BE2C (cell line): ENCODE results near the gene RHBG.

Experiments used
- DNase-seq: peaks from one replicate; pipeline ENCODE4 v3.0.0-alpha.2; 2020
- H3K27me3 ChIP-seq: fragments of 250-450 bp; sonication (Bioruptor Pico); 2 replicates; pipeline ENCODE4 v1.5.1; 2020; ENCODE audit warnings: mild to moderate bottlenecking
- H3K36me3 ChIP-seq: fragments of 250-450 bp; sonication (Bioruptor Pico); 2 replicates; pipeline ENCODE4 v1.5.1; 2020; ENCODE audit warnings: mild to moderate bottlenecking
- H3K4me1 ChIP-seq: fragments of 250-450 bp; sonication (Bioruptor Pico); 2 replicates; pipeline ENCODE4 v1.5.1; 2020
- H3K4me3 ChIP-seq: 2 replicates; pipeline ENCODE4 v1.5.1; 2011; ENCODE audit warnings: low read depth, low read length
- H3K9me3 ChIP-seq: fragments of 250-450 bp; sonication (Bioruptor Pico); 2 replicates; pipeline ENCODE4 v1.5.1; 2020
- TF ChIP-seq, protein P1 (sequence below): IDR thresholded peaks from 2 replicates; pipeline ENCODE4 v1.5.1; 2012; ENCODE audit warnings: mild to moderate bottlenecking, low read depth, low read length

The RHBG gene

DNA sequence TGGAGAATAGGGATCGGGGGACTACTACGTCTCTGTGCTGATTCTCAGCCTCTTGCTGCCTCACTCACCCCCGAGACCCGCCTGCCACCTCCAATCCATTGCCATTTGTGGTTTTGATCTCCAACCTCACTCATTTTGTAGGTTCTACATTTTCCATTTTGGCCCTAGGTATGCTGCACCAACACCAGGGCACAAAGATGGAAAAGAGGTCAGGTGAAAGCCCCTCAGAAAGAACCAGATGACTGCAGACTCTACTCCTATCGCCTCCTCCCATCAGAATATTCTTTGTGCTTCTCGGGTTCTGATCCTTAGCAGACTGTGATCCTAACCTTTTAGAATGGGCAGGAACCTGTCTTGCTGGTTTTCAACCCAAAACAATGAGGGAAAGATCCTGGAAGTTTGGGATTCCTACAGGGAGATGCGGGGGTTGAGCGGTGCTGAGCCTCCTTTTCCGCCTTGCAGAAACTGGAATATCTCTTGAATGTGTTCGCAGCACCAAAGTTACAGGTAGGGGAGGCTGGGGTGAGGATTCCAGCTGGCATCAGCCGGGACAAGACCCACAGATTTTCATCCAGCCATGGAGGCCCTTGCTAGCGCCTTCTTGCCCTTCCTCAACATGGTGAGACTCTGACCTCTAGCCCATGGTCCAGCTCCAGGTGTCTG, 53.1 kb downstream of the RHBG start:
- Histone ChIP-seq H3K36me3 (no peaks in the 10 kb centered on the region), H3K27me3 (peaks cover 11% of the 10 kb centered on the region), H3K9me3 (no peaks in the 10 kb centered on the region), H3K4me1 (no peaks in the 10 kb centered on the region), H3K4me3 (peak overlapping the region; percentile 46)
- no peak for DNase-seq
- TF ChIP-seq, protein P1, sequence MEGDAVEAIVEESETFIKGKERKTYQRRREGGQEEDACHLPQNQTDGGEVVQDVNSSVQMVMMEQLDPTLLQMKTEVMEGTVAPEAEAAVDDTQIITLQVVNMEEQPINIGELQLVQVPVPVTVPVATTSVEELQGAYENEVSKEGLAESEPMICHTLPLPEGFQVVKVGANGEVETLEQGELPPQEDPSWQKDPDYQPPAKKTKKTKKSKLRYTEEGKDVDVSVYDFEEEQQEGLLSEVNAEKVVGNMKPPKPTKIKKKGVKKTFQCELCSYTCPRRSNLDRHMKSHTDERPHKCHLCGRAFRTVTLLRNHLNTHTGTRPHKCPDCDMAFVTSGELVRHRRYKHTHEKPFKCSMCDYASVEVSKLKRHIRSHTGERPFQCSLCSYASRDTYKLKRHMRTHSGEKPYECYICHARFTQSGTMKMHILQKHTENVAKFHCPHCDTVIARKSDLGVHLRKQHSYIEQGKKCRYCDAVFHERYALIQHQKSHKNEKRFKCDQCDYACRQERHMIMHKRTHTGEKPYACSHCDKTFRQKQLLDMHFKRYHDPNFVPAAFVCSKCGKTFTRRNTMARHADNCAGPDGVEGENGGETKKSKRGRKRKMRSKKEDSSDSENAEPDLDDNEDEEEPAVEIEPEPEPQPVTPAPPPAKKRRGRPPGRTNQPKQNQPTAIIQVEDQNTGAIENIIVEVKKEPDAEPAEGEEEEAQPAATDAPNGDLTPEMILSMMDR = no peak

DNA sequence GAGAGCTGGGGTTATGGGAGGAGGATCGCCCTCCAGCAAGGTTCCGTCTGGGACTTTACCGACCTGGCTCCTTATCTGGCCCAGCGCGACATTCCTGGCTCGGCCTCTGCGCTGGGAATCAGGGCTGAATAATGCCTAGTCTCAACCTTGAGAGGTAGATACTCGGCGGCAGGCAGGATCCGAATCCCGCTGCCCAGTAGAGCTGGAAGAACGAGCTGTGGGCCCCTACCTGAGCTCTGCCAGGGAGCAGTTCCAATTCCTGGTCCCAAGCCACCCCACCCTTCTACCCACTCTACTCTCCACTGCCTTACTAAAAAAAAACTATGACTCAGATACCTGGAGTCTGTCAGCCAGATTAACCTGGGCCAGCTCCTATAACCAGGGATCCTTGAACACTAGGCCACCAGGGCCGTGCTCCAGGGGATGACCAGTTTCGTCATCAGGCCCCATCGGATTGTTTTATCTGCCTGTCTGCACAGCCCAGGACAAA, 53.6 kb downstream of the RHBG start:
- Histone ChIP-seq H3K4me3 (no peak overlapping the region), H3K27me3 (peaks cover 11% of the 10 kb centered on the region), H3K36me3 (no peaks in the 10 kb centered on the region), H3K4me1 (no peaks in the 10 kb centered on the region), H3K9me3 (no peaks in the 10 kb centered on the region)
- no peak for DNase-seq
- TF ChIP-seq, protein P1 = no peak

DNA sequence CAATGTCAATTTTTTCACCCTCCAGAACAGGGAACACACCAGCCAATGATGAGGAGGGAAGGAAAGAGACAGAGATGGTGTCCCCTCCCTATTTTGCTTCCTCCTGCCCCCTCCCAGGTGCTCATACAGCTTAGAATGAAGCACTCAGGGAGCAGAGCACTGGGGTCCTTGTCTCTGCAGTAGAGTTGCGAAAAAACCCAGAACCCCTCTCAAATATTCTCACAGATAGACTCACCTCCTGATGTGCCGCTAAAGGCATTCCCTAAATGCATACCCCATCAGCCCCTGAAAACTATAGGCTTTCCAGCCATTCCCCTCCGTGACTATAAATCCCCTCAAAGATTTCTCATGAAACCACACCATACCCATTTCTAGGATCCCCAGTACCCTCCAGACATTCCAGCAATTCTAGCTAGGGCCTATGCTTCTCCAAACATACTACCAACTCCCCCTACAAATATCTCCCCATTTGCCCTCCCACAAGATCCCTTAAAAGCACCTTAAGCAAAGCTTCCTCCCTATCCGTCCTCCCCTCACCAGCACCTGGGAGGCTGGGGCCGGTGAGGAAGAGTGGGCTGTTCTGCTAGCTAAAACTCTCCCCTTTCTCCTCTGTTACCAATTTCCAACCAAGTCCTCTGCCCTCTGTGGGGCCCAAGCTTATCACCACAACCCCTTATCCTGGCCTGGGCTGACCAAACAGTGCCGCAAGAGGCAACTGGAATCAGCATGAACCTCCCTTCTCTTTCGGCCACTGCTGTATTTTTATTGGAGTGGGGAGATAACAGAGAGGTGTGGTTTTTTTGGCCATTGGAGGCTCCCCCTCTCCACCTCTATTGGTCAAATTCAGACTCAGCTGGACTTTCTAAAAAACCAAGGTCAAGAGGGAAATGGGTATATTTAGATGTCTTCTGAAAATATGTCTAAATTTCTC, 54.7 kb downstream of the RHBG start:
- Histone ChIP-seq H3K9me3 (no peaks in the 10 kb centered on the region), H3K4me1 (no peaks in the 10 kb centered on the region), H3K27me3 (peaks cover 11% of the 10 kb centered on the region), H3K4me3 (no peak overlapping the region), H3K36me3 (no peaks in the 10 kb centered on the region)
- TF ChIP-seq, protein P1 = no peak
- no peak for DNase-seq

DNA sequence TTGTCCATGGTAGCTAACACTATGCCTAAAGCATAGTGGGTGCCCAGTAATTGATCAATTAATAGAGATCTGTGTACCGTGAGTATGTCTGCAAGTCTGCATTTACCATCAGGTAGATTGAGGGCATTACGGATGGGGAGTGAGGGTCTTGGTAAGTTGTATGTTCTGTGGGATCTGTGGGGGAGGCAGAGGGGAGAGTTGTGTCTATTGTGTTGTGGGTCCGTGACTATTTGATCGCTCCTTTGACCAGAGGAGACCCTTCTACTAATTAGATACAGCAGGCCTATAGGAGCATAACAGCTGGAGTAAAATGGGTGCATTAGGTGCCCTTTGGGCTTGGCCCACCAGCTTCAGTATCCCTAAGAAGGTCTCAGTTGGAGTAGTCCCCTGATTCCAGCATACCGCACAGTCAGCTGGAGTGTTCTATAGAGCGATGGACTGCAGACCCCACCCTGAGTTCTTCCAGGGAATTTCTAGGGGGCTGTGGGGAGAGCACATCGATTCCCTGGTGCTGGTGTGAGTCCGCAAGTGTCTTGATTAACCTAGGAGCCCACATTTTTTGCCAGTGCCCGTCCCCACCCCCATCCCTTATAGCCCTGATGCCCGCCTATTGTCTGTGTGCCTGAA, 55.9 kb downstream of the RHBG start:
- Histone ChIP-seq H3K36me3 (no peaks in the 10 kb centered on the region), H3K9me3 (no peaks in the 10 kb centered on the region), H3K4me1 (no peaks in the 10 kb centered on the region), H3K4me3 (no peak overlapping the region), H3K27me3 (peaks cover 11% of the 10 kb centered on the region)
- no peak for DNase-seq
- TF ChIP-seq, protein P1 = no peak

DNA sequence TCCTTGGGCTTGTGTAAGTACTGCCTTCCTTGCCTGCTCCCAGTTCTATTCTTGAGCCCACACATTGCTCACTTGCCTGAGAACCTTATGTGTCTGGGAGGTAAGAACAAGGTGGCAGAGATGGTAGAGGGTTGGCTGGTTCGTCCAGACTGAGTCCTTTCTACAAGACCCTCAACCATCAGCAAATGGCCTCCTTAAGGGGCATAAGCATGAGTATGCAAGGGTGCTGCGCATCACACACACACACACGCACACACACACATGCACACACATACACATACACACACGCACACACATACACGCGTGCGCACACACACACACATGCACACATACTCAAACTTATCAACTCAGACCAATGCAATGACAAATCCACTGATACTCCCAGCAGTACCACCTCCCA, 56.9 kb downstream of the RHBG start:
- Histone ChIP-seq H3K9me3 (no peaks in the 10 kb centered on the region), H3K4me1 (no peaks in the 10 kb centered on the region), H3K27me3 (peaks cover 3% of the 10 kb centered on the region), H3K4me3 (no peak overlapping the region), H3K36me3 (no peaks in the 10 kb centered on the region)
- no peak for DNase-seq
- TF ChIP-seq, protein P1 = no peak
